Subcutaneous abdominal adipose tissue (tissue), 5 donors: ENCODE measurements around the gene GALNT10.

Experiments used
- H3K27ac ChIP-seq: one replicate; pipeline ENCODE4 v1.7.0; 2013; ENCODE audit warnings: low read depth, mild to moderate bottlenecking, inconsistent platforms, low read length, moderate library complexity
- H3K27me3 ChIP-seq, 5 donors: one replicate each; pipeline ENCODE4 v1.7.0; 2013; ENCODE audit warnings: low read length in 5 of 5, inconsistent platforms in 1 of 5; ENCODE audit not compliant: control insufficient read depth in 5 of 5, insufficient read depth in 4 of 5
- H3K36me3 ChIP-seq, 5 donors: one replicate each; pipeline ENCODE4 v1.7.0; 2013; ENCODE audit warnings: low read length in 5 of 5; ENCODE audit not compliant: control insufficient read depth in 5 of 5, insufficient read depth in 5 of 5
- H3K4me1 ChIP-seq, 5 donors: one replicate each; pipeline ENCODE4 v1.7.0; 2013; ENCODE audit warnings: low read length in 5 of 5, mild to moderate bottlenecking in 3 of 5, moderate library complexity in 1 of 5; ENCODE audit not compliant: control insufficient read depth in 5 of 5, insufficient read depth in 5 of 5
- H3K4me3 ChIP-seq, 5 donors: one replicate each; pipeline ENCODE4 v1.7.0; 2013; ENCODE audit warnings: low read length in 5 of 5, low read depth in 1 of 5
- H3K9ac ChIP-seq, 5 donors: one replicate each; pipeline ENCODE4 v1.7.0; 2013; ENCODE audit warnings: low read length in 5 of 5, mild to moderate bottlenecking in 4 of 5, moderate library complexity in 3 of 5
- H3K9me3 ChIP-seq, 5 donors: one replicate each; pipeline ENCODE4 v1.7.0; 2013; ENCODE audit warnings: low read length in 5 of 5; ENCODE audit not compliant: control insufficient read depth in 5 of 5
- donor health status: healthy.
- donor health status: healthy.
- donor health status: healthy.
- donor health status: healthy.
- donor health status: healthy.

Gene GALNT10

DNA sequence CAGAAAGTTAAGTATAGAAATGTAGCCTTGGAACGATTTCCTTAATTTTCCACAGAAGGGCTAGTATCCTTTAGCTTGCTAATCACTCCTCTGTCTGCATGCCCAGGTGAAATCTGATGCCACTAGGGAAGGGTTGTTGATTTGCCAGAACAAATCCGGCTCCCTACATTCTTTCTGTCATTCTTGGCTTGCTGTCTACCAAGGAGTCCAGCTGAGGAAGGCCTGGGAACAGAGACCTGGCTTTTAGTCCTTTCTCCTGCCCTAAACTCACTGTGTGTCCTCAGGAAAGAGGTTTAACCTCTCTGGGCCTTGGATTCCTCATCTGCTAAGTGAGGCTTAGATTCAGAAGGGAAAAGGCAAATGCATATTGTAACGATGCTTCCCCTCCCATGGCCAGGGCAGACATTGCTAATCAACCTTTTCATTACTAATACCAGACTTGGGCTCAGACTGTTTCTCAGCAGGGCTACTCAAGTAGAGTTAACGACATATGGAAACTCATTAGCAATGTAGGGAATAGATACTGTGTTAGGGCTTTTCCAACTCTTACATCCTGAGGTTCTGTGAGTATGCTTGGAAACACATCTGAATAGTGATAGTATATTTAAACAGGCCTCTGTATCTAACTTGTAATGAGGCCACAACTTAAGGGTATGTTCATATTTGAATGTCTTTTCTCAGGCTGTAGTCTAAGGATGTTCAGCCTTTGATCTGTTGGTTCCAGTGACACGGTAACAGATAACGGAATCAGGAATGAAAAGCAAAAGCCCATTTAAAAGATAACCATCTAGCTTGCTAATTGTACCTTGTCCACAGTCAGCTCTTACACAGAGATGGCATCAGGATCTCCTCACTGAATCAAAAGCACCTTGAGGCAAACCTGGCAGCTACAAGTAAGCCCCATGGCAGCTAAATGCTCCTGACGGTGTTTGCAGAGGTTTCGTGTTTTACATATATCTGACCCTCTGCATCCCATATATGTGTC lies 4.1 kb downstream of the GALNT10 start:
- Histone ChIP-seq H3K4me3 (no peak overlapping the region), H3K27me3 (no peaks in the 10 kb centered on the region), H3K27ac (no peak overlapping the region), H3K4me1 (peaks cover 5 to 46% (median 28%) of the 10 kb centered on the region in 5 donors), H3K9me3 (no peaks in the 10 kb centered on the region), H3K36me3 (peaks cover under 1 to 8% (median 2%) of the 10 kb centered on the region in 5 donors), H3K9ac (no peak overlapping the region)

DNA sequence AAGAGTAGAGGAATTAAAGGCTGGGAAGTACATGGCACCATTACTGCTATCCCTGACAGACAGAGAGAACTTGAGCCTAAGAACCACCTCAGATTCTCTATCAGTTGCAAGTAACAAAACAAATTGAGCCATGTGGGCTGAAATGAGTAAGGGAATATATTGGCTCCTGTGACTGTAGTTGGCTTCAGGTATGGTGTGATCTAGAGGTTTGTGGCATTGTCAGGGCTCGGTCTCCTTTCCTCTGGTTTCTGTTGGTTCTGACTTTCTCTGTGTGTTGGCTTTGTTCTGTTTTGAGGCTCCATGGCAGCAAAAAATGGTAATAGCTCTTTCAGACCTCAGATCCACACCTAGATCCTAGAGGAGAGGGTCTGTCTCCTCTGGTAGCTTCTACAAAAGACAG lies 5.7 kb downstream of the GALNT10 start:
- peaks cover 5 to 39% (median 21%) of the 10 kb centered on the region in 5 donors for H3K4me1 ChIP-seq
- H3K27me3 ChIP-seq = no peaks in the 10 kb centered on the region
- no peak overlapping the region for H3K4me3 ChIP-seq
- no peaks in the 10 kb centered on the region for H3K9me3 ChIP-seq
- H3K27ac ChIP-seq = no peak overlapping the region
- H3K9ac ChIP-seq = no peak overlapping the region
- H3K36me3 ChIP-seq = peaks cover 2 to 8% (median 3%) of the 10 kb centered on the region in 5 donors

DNA sequence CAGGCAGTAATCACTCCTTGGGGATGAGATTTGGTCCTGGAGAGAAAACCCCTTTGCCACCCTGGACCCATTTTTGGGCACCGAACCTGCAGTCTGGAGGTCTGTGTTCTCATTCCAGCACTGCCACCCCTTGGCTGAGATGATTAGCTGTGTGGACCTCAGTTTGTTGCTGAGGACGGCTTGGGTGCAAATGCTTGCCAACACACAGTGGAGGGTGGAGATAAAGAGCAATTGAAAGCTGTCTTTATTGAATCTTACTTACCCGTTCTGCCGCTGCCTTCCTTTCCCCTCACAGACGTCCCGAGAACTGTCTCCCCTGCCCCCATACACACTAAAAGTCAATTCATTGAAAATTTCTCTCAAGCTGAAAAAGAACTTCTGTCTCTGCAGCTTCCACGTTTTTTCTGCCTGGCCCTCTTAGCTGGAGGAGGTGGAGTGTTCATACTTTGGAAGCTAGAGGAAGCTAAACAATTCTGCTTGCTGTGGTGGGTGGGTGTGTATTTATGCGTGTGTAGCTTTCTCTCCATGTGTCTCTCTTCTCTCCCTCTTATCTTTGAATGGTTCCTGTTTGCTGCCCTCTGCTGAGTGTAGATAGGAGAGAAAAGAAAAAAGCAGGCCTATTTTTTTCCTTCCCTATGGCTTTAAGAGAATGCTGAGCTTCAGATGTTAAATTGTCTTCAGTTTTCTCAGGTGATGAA lies 6.6 kb downstream of the GALNT10 start:
- H3K9me3 ChIP-seq = no peaks in the 10 kb centered on the region
- peaks cover 2 to 8% (median 3%) of the 10 kb centered on the region in 5 donors for H3K36me3 ChIP-seq
- H3K4me1 ChIP-seq = peaks cover 3 to 30% (median 13%) of the 10 kb centered on the region in 5 donors
- no peak overlapping the region for H3K27ac ChIP-seq
- H3K27me3 ChIP-seq = no peaks in the 10 kb centered on the region
- H3K4me3 ChIP-seq = no peak overlapping the region
- no peak overlapping the region for H3K9ac ChIP-seq

DNA sequence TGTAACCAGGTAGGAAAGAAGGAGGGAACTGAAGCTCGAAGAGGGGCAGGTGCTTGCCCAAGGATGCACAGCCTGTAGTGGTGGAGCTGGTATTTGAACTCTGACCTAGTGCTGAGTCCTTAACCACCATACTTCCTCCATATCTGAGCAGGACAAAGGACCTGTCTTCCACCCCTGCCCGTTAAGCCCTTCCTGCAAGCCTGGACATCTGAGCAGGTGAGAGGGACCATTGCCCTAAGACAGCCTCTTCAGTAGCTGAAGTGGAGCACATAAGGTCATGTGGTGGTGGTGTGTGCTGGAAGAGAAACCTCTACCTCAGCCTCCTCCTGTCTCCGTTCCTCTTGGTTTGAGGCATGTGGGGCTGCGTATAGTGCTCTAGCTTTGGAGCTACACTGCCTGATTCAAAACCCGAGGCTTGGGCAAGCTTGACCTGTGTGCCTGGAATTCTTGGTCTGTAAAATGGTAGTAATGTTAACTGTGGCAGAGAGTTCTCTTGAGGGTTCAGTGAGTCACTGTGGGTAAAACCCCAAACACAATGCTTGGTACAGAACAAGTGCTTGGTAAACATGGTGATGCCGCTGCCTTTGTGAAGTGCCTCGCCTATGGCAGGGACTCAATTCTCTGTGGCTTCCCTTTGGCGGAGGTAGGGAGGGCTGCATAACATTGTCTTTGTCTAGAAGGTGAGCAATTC lies 7.4 kb downstream of the GALNT10 start:
- Histone ChIP-seq H3K9ac (no peak overlapping the region), H3K9me3 (no peaks in the 10 kb centered on the region), H3K27ac (no peak overlapping the region), H3K36me3 (peaks cover 2 to 8% (median 3%) of the 10 kb centered on the region in 5 donors), H3K4me3 (no peak overlapping the region), H3K4me1 (peaks cover 2 to 24% (median 8%) of the 10 kb centered on the region in 5 donors), H3K27me3 (no peaks in the 10 kb centered on the region)

DNA sequence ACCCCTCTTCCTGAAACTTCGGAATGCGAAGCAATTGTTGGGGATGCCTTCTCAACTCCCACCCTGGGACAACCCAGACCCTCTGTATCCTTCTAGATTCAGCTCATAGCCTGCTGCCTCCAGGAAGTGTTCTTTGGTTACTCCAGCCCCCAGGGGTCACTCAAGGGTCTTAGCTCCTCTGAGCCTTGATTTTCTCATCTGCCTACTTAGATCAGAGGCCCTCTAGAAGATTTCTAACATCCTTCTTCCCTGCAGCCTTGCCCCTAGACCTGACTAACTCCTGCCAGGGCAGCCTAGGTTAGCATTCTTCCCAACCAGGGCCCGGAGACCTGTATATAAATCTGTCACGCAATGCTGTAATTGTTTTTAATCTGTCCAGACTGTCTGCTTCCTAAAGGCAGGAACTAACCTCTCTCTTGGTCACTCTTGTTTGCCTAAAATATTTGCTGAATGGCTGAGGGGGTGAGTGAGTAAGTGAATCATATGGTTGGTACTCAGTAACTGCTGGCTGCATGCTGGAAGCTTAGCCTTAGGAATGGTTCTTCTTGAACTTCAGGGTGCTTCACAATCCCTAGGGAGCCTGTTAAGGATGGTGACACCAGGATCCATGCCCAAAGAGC lies 8.2 kb downstream of the GALNT10 start:
- peaks cover 2 to 24% (median 8%) of the 10 kb centered on the region in 5 donors for H3K4me1 ChIP-seq
- H3K36me3 ChIP-seq = peaks cover 2 to 8% (median 3%) of the 10 kb centered on the region in 5 donors
- H3K9me3 ChIP-seq = no peaks in the 10 kb centered on the region
- no peak overlapping the region for H3K27ac ChIP-seq
- no peaks in the 10 kb centered on the region for H3K27me3 ChIP-seq
- H3K9ac ChIP-seq = no peak overlapping the region
- no peak overlapping the region for H3K4me3 ChIP-seq

DNA sequence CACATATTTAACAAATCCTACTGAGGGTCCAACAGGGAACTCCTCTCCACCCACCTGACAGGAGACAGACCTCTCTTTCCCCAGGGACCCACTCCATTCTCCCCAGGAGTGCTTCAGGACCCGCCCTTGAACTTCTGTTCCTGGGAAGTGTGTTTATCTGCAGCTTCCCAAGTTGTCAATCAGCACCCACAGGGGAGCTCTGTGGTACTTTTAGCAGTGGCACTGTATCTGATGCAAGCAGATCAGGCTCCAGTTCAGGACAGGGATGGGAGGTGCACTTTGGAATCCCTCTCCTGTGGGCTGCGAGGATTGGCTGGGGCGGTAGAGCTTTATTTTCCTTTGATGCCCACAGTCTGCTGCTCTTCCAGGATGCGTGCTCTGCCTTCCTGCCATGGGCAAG lies 8.7 kb downstream of the GALNT10 start:
- peaks cover 2 to 8% (median 3%) of the 10 kb centered on the region in 5 donors for H3K36me3 ChIP-seq
- H3K27me3 ChIP-seq = no peaks in the 10 kb centered on the region
- H3K9ac ChIP-seq = no peak overlapping the region
- peaks cover 2 to 24% (median 7%) of the 10 kb centered on the region in 5 donors for H3K4me1 ChIP-seq
- no peak overlapping the region for H3K27ac ChIP-seq
- no peak overlapping the region for H3K4me3 ChIP-seq
- no peaks in the 10 kb centered on the region for H3K9me3 ChIP-seq

DNA sequence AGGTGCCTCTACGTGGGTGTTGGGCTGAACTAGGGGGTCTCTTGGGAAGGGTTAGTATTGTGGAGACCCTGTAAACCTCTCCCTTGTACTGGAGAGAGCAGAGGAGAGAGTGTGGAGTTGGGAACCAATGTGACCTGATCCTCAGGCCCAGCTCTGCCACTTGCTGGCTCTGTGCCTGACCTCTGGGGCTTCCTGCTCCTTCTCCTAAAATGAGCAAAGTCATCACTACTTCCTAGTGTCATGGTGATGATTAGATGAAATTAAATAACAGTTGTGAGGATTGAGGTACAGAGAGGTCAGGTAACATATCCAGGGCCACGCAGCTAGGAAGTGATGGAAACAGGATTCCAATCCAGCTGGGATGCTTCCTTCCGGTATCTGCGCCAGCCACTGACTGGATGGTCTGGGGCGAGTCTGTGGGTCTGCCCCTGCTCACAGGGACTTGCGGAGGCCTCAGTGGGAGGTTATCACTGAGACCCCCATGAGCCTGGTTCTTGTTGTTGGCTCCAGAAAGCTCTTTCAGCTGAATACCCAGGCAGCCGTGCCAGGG lies 9.2 kb downstream of the GALNT10 start:
- H3K36me3 ChIP-seq = peaks cover 2 to 8% (median 3%) of the 10 kb centered on the region in 5 donors
- H3K9me3 ChIP-seq = no peaks in the 10 kb centered on the region
- no peak overlapping the region for H3K27ac ChIP-seq
- H3K27me3 ChIP-seq = no peaks in the 10 kb centered on the region
- no peak overlapping the region for H3K4me3 ChIP-seq
- H3K4me1 ChIP-seq = peaks cover 2 to 22% (median 5%) of the 10 kb centered on the region in 5 donors
- no peak overlapping the region for H3K9ac ChIP-seq

DNA sequence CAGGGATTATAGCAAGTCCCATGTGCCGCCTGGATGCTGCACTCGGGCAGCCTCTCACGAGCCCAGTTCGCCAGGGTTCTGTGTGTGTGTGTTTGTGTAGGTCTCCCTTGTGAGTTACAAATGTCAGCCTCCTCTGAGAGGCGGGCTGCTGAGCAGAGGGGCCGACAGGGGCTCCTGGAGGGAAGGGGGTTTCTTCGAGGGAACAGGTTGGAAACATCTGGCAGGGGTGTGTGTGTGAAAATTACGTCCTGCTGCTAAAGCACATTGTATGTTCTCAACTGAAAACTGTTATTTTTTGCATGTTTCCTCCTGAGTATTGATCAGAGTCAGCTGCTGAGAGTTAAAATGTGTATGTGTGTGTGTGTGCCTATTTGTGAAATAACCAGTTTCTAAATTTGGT lies 9.7 kb downstream of the GALNT10 start:
- Histone ChIP-seq H3K4me1 (peaks cover 2 to 22% (median 5%) of the 10 kb centered on the region in 5 donors), H3K36me3 (peaks cover 2 to 9% (median 3%) of the 10 kb centered on the region in 5 donors), H3K4me3 (no peak overlapping the region), H3K27ac (no peak overlapping the region), H3K9me3 (no peaks in the 10 kb centered on the region), H3K9ac (no peak overlapping the region), H3K27me3 (no peaks in the 10 kb centered on the region)

DNA sequence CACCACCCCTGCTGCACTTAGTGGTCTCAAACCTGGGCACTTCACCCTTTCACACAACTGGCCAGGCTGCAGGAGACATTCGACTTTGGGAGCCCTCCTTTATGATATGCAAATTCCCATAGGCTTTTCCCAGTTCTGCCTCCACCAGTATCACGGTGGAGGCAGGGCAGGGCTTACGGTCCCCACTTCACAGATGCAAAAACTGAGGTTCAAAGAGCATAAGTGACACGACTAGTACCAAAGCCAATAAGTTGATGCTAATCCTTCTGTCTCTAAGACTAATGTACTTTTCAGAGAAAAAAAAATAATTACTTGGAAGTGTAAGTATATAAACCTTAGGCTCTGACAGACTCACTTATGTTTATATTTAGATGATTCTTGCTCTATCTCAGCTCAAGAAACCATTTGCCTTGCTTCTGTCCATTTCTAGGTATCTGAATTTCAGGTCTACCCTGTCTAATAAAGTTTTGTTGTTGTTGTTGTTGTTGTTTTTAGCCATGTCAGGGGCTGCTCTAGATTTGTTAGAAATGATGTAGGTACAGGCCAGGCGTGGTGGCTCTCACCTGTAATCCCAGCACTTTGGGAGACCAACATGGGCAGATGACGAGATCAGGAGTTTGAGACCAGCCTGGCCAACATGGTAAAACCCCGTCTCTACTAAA lies 10.7 kb downstream of the GALNT10 start:
- no peaks in the 10 kb centered on the region for H3K9me3 ChIP-seq
- H3K4me1 ChIP-seq = peaks cover 2 to 22% (median 5%) of the 10 kb centered on the region in 5 donors
- no peak overlapping the region for H3K27ac ChIP-seq
- H3K9ac ChIP-seq = no peak overlapping the region
- no peaks in the 10 kb centered on the region for H3K27me3 ChIP-seq
- H3K4me3 ChIP-seq = no peak overlapping the region
- peaks cover 2 to 7% (median 3%) of the 10 kb centered on the region in 5 donors for H3K36me3 ChIP-seq
